Choroid plexus epithelial cell (primary cell): ENCODE results near the gene BMAL1.
A peak's percentile ranks its signal among the peaks of the same experiment; 100 is the strongest.

ENCODE experiments used
- DNase-seq: peaks from one replicate; pipeline ENCODE4 v3.0.0-alpha.2; 2010; ENCODE audit warnings: low read depth
- H3K4me3 ChIP-seq: 2 replicates; pipeline ENCODE4 v1.5.1; 2011; ENCODE audit warnings: low read depth, mild to moderate bottlenecking, control low read depth, low read length, moderate library complexity
- CTCF ChIP-seq: conservative IDR thresholded peaks from 2 replicates; pipeline ENCODE4 v1.5.1; 2011; ENCODE audit warnings: low read depth, mild to moderate bottlenecking, control low read depth, inconsistent platforms, low read length, moderate library complexity

Gene BMAL1

GRCh38 chr11:13276832-13277767, 490 bp upstream of the BMAL1 start:
- peak; percentile 11 for TF ChIP-seq CTCF
- peak; percentile 99 for DNase-seq
- peak overlapping the region; percentile 87 for H3K4me3 ChIP-seq

- no peak for DNase-seq
- H3K4me3 ChIP-seq = peak overlapping the region; percentile 82
- TF ChIP-seq CTCF = no peak
Observed at GRCh38 chr11:13278609-13279486, 1.3 kb downstream of the BMAL1 start.

GRCh38 chr11:13279487-13279834, 1.9 kb downstream of the BMAL1 start:
- DNase-seq = no peak
- no peak overlapping the region for H3K4me3 ChIP-seq
- no peak for TF ChIP-seq CTCF

- no peak for TF ChIP-seq CTCF
- no peak for DNase-seq
- no peak overlapping the region for H3K4me3 ChIP-seq
Observed at GRCh38 chr11:13280092-13280722, 2.6 kb downstream of the BMAL1 start.

- no peak for TF ChIP-seq CTCF
- DNase-seq = no peak
- H3K4me3 ChIP-seq = no peak overlapping the region
Observed at GRCh38 chr11:13280777-13281176, 3.2 kb downstream of the BMAL1 start.

- TF ChIP-seq CTCF = no peak
- peak; percentile 52 for DNase-seq
- no peak overlapping the region for H3K4me3 ChIP-seq
Observed at GRCh38 chr11:13283636-13284035, 6.0 kb downstream of the BMAL1 start.
